KMS-11 (cell line): ENCODE results near the gene FOXO6.

Experiments used
- H2AFZ ChIP-seq: fragments of 200-600 bp; sonication (generic); 2 replicates; pipeline ENCODE4 v1.6.1; 2016; ENCODE audit warnings: antibody characterized with exemption, mixed run types, low read depth
- H3K27ac ChIP-seq: fragments of 200-600 bp; sonication (generic); 2 replicates; pipeline ENCODE4 v1.6.1; 2016; ENCODE audit warnings: mild to moderate bottlenecking, mixed run types
- H3K27me3 ChIP-seq: fragments of 200-600 bp; sonication (generic); 2 replicates; pipeline ENCODE4 v1.6.1; 2017; ENCODE audit warnings: mild to moderate bottlenecking, low read depth, mixed run types, moderate library complexity; ENCODE audit not compliant: insufficient read depth
- H3K36me3 ChIP-seq: fragments of 200-600 bp; sonication (generic); 2 replicates; pipeline ENCODE4 v1.6.1; 2017; ENCODE audit warnings: mild to moderate bottlenecking, mixed run types; ENCODE audit not compliant: insufficient read depth
- H3K4me1 ChIP-seq: fragments of 200-600 bp; sonication (generic); 2 replicates; pipeline ENCODE4 v1.6.1; 2016; ENCODE audit warnings: mild to moderate bottlenecking, low read depth, mixed run types; ENCODE audit not compliant: poor library complexity, severe bottlenecking
- H3K4me2 ChIP-seq: fragments of 200-600 bp; sonication (generic); 2 replicates; pipeline ENCODE4 v1.7.0; 2016; ENCODE audit warnings: mild to moderate bottlenecking, mixed run types
- H3K4me3 ChIP-seq: fragments of 200-600 bp; sonication (generic); IDR thresholded peaks from 2 replicates; pipeline ENCODE4 v1.6.1; 2017; ENCODE audit warnings: low read depth, low read length, mixed read lengths; ENCODE audit not compliant: insufficient read depth
- H3K79me2 ChIP-seq: fragments of 200-600 bp; sonication (generic); 2 replicates; pipeline ENCODE4 v1.6.1; 2016; ENCODE audit warnings: low read depth, mixed run types; ENCODE audit not compliant: insufficient read depth
- H3K9ac ChIP-seq: fragments of 200-600 bp; sonication (generic); 2 replicates; pipeline ENCODE4 v1.6.1; 2016; ENCODE audit warnings: mild to moderate bottlenecking, mixed run types
- H4K20me1 ChIP-seq: fragments of 200-600 bp; sonication (generic); 2 replicates; pipeline ENCODE4 v1.6.1; 2016; ENCODE audit warnings: mild to moderate bottlenecking, mixed run types; ENCODE audit not compliant: insufficient read depth
- TF ChIP-seq, protein P1 (sequence below): fragments of 200-600 bp; sonication (generic); conservative IDR thresholded peaks from 2 replicates; pipeline ENCODE4 v1.6.1; 2017; ENCODE audit warnings: low read depth, mild to moderate bottlenecking, antibody characterized with exemption, low read length, moderate library complexity, mixed read lengths

FOXO6 gene

DNA sequence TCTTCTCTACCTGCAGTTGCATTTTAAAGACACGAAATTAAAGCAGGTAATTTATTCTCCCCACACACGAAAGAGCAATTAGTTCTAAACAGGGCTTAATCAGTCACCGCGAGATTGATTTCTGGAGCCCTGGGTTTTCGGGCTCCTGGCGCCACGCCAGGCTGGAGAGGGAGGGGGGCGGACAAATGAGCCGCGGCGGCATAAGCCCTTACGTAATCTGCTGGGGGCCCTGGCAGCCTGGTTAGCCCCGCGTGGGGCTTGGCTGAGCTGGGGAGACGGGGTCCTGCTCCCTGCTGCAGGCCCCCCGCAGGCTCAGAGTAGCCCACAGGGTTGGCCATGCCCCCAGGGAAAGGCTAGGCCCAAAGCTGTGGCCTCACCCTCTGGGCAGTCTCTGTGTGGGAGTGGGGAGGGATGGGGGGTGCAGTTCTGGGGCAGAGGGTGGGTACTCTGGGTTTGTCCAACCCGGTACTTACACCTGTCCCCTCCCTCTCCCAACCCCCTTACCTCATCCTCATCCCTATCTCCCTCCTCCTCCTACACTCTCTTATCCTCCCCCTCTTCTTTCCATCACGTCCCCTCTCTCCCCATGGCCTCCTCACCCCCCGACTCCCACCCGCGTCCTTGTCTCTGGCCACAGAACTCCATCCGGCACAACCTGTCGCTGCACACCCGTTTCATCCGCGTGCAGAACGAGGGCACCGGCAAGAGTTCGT lies 19.9 kb downstream of the FOXO6 start:
- no peak overlapping the region for H2AFZ ChIP-seq
- no peaks in the 10 kb centered on the region for H3K79me2 ChIP-seq
- no peak overlapping the region for H3K9ac ChIP-seq
- H3K27ac ChIP-seq: no peak overlapping the region
- TF ChIP-seq, protein P1, sequence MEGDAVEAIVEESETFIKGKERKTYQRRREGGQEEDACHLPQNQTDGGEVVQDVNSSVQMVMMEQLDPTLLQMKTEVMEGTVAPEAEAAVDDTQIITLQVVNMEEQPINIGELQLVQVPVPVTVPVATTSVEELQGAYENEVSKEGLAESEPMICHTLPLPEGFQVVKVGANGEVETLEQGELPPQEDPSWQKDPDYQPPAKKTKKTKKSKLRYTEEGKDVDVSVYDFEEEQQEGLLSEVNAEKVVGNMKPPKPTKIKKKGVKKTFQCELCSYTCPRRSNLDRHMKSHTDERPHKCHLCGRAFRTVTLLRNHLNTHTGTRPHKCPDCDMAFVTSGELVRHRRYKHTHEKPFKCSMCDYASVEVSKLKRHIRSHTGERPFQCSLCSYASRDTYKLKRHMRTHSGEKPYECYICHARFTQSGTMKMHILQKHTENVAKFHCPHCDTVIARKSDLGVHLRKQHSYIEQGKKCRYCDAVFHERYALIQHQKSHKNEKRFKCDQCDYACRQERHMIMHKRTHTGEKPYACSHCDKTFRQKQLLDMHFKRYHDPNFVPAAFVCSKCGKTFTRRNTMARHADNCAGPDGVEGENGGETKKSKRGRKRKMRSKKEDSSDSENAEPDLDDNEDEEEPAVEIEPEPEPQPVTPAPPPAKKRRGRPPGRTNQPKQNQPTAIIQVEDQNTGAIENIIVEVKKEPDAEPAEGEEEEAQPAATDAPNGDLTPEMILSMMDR: no peak
- H4K20me1 ChIP-seq: no peaks in the 10 kb centered on the region
- H3K4me2 ChIP-seq: no peak overlapping the region
- H3K27me3 ChIP-seq: no peaks in the 10 kb centered on the region
- H3K36me3 ChIP-seq: no peaks in the 10 kb centered on the region
- no peak overlapping the region for H3K4me3 ChIP-seq
- H3K4me1 ChIP-seq: peaks cover 23% of the 10 kb centered on the region

DNA sequence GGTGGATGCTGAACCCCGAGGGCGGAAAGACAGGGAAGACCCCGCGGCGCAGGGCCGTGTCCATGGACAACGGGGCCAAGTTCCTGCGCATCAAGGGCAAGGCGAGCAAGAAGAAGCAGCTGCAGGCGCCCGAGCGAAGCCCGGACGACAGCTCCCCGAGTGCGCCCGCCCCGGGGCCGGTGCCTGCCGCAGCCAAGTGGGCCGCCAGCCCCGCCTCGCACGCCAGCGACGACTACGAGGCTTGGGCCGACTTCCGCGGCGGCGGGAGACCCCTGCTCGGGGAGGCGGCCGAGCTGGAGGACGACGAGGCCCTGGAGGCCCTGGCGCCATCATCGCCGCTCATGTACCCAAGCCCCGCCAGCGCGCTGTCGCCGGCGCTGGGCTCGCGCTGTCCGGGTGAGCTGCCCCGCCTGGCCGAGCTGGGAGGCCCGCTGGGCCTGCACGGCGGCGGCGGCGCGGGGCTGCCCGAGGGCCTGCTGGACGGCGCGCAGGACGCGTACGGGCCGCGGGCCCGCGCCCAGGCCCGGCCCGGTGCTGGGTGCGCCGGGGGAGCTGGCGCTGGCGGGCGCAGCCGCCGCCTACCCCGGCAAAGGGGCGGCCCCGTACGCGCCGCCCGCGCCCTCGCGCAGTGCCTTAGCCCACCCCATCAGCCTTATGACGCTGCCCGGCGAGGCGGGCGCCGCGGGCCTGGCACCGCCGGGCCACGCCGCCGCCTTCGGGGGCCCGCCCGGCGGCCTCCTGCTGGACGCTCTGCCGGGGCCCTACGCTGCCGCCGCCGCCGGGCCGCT lies 20.7 kb downstream of the FOXO6 start:
- no peaks in the 10 kb centered on the region for H3K79me2 ChIP-seq
- H3K27me3 ChIP-seq: no peaks in the 10 kb centered on the region
- H3K36me3 ChIP-seq: no peaks in the 10 kb centered on the region
- TF ChIP-seq, protein P1: no peak
- H3K4me1 ChIP-seq: peaks cover 18% of the 10 kb centered on the region
- no peak overlapping the region for H2AFZ ChIP-seq
- H4K20me1 ChIP-seq: no peaks in the 10 kb centered on the region
- no peak overlapping the region for H3K4me2 ChIP-seq
- H3K9ac ChIP-seq: no peak overlapping the region
- no peak overlapping the region for H3K4me3 ChIP-seq
- no peak overlapping the region for H3K27ac ChIP-seq

DNA sequence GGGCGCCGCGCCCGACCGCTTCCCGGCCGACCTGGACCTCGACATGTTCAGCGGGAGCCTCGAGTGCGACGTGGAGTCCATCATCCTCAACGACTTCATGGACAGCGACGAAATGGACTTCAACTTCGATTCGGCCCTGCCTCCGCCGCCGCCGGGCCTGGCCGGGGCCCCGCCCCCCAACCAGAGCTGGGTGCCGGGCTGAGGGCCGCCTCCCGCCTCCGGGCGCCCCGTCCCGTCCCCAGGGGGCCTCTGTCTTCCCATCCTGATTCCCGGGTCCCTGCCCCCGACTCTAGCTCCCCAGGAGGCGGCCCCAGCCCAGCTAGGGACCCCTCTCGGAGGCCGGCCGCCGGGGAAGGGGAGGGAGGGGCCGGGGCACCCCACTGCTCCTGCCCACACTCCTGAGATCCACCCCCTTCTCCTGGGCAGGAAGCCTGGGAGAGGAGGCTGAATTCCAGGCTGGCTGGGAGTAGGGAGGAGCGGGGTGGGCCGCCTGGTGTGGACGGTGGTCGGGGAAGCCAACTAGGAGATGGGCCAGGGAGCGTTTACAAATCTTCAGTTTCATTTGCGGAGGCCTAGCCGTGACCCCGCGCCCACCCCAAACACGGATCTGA lies 21.4 kb downstream of the FOXO6 start:
- H2AFZ ChIP-seq: no peak overlapping the region
- H3K27me3 ChIP-seq: no peaks in the 10 kb centered on the region
- H3K4me2 ChIP-seq: no peak overlapping the region
- no peaks in the 10 kb centered on the region for H3K79me2 ChIP-seq
- H3K4me3 ChIP-seq: no peak overlapping the region
- H3K27ac ChIP-seq: no peak overlapping the region
- TF ChIP-seq, protein P1: no peak
- H4K20me1 ChIP-seq: no peaks in the 10 kb centered on the region
- no peaks in the 10 kb centered on the region for H3K36me3 ChIP-seq
- no peak overlapping the region for H3K9ac ChIP-seq
- H3K4me1 ChIP-seq: peaks cover 11% of the 10 kb centered on the region

GRCh38 chr1:41383094-41383852 lies 22.0 kb downstream of the FOXO6 start:
- H3K27ac ChIP-seq: no peak overlapping the region
- H3K4me1 ChIP-seq: peaks cover 10% of the 10 kb centered on the region
- no peak overlapping the region for H3K9ac ChIP-seq
- no peaks in the 10 kb centered on the region for H3K36me3 ChIP-seq
- H3K79me2 ChIP-seq: no peaks in the 10 kb centered on the region
- H3K4me3 ChIP-seq: no peak overlapping the region
- no peak overlapping the region for H3K4me2 ChIP-seq
- H2AFZ ChIP-seq: no peak overlapping the region
- H4K20me1 ChIP-seq: no peaks in the 10 kb centered on the region
- H3K27me3 ChIP-seq: no peaks in the 10 kb centered on the region
- TF ChIP-seq, protein P1: no peak
